Activated T-cell treated with anti-CD3 and anti-CD28 coated beads, Interleukin-2, amount 50 U/mL, for 4 hours (primary cell): ENCODE data around the gene NANS. TPM values are rescaled to one million over a fixed set of nuclear protein-coding genes. Genes with fewer than 3 reads are reported as not detected.

Experiments
- ATAC-seq, 2 donors: fragments of 200-7000 bp; cut with Tn5 transposase; one replicate each; pipeline ENCODE4 v1.10.0; 2021
- DNase-seq: peaks from one replicate; pipeline ENCODE4 v3.0.0-alpha.2; 2020
- H3K27me3 Mint-ChIP-seq: one replicate; pipeline ENCODE4 v1.8.0; 2021; ENCODE audit warnings: low read depth, mixed read lengths
- H3K36me3 Mint-ChIP-seq: one replicate; pipeline ENCODE4 v1.8.0; 2022; ENCODE audit warnings: mixed read lengths; ENCODE audit not compliant: insufficient read depth
- H3K4me1 Mint-ChIP-seq: one replicate; pipeline ENCODE4 v1.8.0; 2021; ENCODE audit warnings: low read depth, mixed read lengths
- H3K4me3 Mint-ChIP-seq: one replicate; pipeline ENCODE4 v1.8.0; 2021; ENCODE audit warnings: mild to moderate bottlenecking, moderate library complexity, mixed read lengths
- H3K9me3 Mint-ChIP-seq: one replicate; pipeline ENCODE4 v1.8.0; 2021; ENCODE audit warnings: mixed read lengths
- total RNA-seq, 3 donors: library from RNA; stranded (reverse); gene quantifications; one replicate each; pipeline ENCODE4 v1.2.1, GENCODE V29; 2021

Gene NANS
- total RNA-seq, 3 donors from 2014 or later, result 48.4 to 57.2 (median 49.1) TPM

DNA sequence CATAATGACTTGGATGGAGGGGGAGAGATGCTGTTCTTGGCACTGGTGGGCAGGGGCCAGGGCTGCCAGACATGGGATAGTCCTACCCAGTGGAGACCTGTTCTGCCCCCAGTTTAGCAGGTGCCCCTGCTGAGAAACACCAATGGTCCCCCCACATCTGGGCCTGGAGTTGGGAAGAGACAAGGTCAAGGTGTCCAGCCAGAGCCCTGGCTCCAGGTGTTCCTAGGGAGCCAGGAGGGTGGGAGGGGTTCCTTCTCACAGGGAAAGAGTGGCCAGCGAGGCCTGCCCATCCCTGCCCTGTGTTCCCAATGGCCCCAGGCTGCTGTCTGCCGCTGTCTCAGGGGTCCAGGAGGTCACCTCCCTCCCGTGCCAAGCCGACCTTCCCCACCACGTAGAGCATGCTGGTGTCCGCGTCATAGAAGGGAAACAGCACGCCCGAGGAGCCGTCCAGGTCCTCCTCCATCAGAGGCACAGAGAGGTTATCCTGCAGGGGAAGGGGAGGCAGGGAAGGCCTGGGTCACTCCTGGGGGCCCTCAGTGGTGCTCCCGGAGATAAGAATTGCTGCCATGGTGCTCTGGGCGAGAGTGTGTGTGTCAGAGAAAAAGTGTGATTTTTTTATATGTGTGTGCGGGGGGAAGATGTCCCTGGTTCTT is 74.2 kb downstream of the NANS start:
- no peaks in the 10 kb centered on the region for H3K9me3 Mint-ChIP-seq
- ATAC-seq (no peak), DNase-seq (no peak)
- peaks cover 23% of the 10 kb centered on the region for H3K36me3 Mint-ChIP-seq
- peaks cover 5% of the 10 kb centered on the region for H3K4me1 Mint-ChIP-seq
- H3K4me3 Mint-ChIP-seq, result no peak overlapping the region
- no peaks in the 10 kb centered on the region for H3K27me3 Mint-ChIP-seq

DNA sequence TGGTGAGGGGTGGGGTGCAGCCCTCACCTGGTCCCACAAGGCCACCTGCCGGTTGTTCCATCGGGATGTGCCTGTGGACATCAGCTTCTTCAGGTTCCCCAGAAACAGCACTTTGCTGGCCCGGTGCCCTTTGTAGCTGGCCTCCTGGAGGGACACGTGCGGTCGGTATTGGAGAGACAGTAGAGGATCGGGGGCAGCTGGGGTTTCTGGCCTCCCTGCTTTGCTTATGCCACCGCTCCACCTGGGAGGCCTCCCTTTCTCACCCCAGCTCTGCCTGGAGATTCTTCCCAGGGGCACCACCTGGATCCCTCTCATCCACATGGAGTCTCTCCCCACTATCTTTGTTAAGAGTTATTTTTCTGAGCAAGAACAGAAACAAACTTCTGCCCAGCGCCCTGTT is 75.6 kb downstream of the NANS start:
- no peaks in the 10 kb centered on the region for H3K9me3 Mint-ChIP-seq
- no peak for DNase-seq
- H3K27me3 Mint-ChIP-seq, result no peaks in the 10 kb centered on the region
- H3K4me3 Mint-ChIP-seq, result no peak overlapping the region
- H3K4me1 Mint-ChIP-seq, result peaks cover 5% of the 10 kb centered on the region
- no peak for ATAC-seq
- H3K36me3 Mint-ChIP-seq, result peaks cover 17% of the 10 kb centered on the region

Other genes with a start within 250 kb of the NANS start
- not detected for gene FOXE1, start 203.5 kb upstream of the NANS start, total RNA-seq
- gene TRMO, start 134.2 kb upstream of the NANS start, total RNA-seq, result 10 to 100 TPM; 12.3 to 16.9 (median 16.0) TPM
- under 1 TPM; 0.46 to 0.61 (median 0.46) TPM for gene HEMGN, start 118.6 kb upstream of the NANS start, total RNA-seq
- gene ANP32B, start 73.4 kb upstream of the NANS start, total RNA-seq, result 100 to 1,000 TPM; 307 to 343 (median 326) TPM
- gene TRIM14, start 62.5 kb downstream of the NANS start, total RNA-seq, result 10 to 100 TPM; 30.4 to 40.6 (median 32.5) TPM
- gene CORO2A, start 135.9 kb downstream of the NANS start, total RNA-seq, result 1 to 10 TPM; 1.6 to 2.1 (median 1.7) TPM
- 1 to 10 TPM; 1.7 to 2.8 (median 1.9) TPM for gene TBC1D2, start 198.9 kb downstream of the NANS start, total RNA-seq